GM21576 (cell line): ENCODE data around the gene ENAH.
"Not testable (repeated sequence)": the region's sequence is repeated elsewhere in the genome, so short reads cannot be mapped to it uniquely, and the experiment has no call there.

ENCODE experiments used
- ATAC-seq: cut with Tn5 transposase; IDR thresholded peaks from one replicate; pipeline ENCODE4 v1.9.1; 2021; ENCODE audit warnings: mild to moderate bottlenecking, moderate library complexity; ENCODE audit not compliant: unreplicated experiment

ENAH gene

GRCh38 chr1:225534135-225534534, 118.8 kb downstream of the ENAH start:
- ATAC-seq, result no peak

DNA sequence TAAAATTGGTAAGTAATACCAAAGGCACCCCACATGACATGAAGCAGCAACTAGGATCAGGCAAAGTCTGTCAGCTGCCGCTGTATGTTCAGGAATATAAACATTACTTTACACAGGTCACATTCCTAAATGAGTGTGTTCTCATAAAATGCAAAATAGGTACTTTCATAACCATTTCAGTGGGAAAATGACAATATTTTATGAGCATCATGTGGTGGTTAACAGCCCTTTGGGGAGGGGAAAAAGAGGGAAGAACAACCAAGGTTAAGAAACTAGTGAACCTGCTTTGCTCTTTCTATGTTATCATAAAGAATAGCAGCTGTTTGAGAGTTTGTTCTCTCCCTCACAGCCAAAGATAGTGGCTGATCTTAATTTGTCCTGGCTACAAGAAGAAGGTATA, 119.7 kb downstream of the ENAH start:
- ATAC-seq, result no peak

DNA sequence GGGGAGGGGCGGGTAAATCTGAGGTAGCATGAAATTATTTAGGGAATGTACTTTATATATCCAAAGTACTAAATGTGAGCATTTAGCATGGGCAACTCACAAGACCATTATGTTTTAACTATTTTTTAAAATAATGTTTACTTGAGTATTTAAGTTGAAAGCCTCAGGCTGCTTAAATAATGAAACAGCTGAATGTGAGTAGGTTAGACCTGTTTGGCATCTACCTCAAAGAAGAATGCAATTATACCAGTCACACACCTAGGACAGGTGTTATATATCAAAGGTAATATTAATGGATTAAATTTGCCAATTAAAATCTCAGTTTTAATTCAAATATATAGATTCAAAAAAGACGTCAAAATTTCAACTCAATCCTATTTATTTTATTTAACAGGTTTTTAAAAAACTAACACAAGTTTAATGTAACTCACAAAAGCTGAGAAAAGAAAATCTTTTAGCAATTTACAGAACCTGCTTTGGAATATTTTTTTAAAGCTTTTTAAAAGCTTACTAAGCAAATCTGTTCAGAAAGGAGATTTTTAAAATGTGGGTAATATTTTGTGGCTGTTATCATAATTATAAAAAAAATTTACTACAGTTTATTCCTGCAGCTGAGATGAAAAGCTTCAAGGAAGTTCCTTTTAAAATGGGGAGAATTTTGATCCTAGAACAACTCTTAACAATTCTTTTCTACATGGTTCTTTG, 120.5 kb downstream of the ENAH start:
- no peak for ATAC-seq

GRCh38 chr1:225529726-225530125, 123.2 kb downstream of the ENAH start:
- no peak for ATAC-seq

- ATAC-seq, result no peak
Measured at GRCh38 chr1:225527575-225527974, 125.3 kb downstream of the ENAH start.

- ATAC-seq, result no peak
Measured at GRCh38 chr1:225526878-225527277, 126.0 kb downstream of the ENAH start.

DNA sequence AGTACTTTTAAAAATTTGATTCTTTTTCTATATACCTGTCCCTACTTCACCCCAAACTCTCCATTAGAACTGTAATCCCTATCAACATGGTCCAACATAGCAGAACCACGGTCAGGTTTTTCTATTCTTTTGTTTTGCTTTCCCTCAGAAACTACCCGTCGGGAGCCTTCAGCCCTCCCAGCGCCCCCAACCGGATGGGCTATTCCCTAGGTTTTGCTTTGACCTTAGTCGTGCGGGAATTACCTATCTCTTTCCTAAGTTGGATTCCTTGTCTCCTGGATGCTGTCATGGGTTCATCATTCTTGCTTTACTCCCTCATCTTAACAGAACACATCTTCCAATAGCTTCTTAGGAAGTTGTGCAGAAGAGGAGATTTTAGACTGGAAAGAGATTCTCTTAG, 127.5 kb downstream of the ENAH start:
- ATAC-seq, result no peak

- ATAC-seq, result no peak
Measured at GRCh38 chr1:225524570-225524969, 128.4 kb downstream of the ENAH start.

- ATAC-seq, result no peak
Measured at GRCh38 chr1:225523263-225523950, 129.5 kb downstream of the ENAH start.

GRCh38 chr1:225522588-225523262, 130.2 kb downstream of the ENAH start:
- no peak for ATAC-seq

DNA sequence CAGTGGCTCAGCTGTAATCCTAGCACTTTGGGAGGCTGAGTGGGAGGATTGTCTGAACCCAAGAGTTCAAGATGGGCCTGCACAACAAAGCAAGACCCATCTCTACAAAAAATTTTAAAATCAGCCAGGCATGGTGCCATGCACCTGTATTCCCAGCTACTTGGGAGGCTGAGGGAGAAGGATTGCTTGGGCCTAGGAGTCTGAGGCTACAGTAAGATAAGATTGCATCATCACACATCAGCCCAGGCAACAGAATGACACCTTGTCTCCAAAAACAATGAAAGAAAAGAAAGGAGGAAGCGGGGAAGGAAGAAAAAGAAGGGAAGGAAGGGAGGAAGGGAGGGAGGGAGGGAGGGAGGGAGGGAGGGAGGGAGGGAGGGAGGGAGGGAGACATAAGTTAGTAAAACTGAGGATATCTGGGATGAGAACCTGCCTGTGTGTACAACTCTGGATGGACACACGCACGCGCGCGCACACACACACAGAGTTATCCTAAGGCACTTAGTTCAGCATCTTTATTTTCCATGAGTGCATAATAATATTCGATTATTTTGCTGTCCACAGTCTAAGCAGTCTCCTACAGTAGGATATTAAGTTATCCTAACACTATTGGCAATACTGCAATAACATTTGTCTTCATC, 132.2 kb downstream of the ENAH start:
- ATAC-seq, result no peak

DNA sequence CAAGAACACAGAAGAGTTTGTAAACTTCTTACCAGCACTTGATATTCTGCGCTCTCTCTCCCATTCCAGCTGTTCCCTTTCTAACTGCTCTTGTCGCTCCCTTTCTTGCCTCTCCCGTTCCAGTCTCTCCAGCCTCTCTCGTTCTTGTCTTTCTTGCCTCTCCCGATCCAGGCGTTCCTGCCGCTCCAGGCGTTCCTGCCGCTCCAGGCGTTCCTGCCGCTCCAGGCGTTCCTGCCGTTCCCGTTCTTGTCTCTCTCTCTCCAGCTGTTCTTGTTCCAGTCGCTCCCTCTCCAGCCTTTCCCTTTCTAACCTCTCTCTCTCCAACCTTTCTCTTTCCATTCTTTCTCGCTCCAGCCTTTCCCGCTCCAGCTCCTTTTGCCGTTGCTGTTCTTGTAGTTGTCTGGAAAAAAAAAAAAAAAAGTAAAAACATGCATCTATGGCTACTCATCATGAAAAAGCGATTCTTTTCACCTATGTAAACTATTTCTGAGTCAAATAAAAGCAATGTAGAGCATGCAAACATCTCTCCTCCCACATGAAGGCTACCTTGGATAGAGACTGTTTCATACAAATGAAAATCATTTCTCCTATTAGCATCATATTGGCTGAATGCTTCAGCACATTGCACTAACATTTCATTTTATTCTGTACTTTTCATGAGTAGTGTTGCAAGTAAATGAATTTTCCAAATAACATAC, 133.6 kb downstream of the ENAH start:
- no peak for ATAC-seq

DNA sequence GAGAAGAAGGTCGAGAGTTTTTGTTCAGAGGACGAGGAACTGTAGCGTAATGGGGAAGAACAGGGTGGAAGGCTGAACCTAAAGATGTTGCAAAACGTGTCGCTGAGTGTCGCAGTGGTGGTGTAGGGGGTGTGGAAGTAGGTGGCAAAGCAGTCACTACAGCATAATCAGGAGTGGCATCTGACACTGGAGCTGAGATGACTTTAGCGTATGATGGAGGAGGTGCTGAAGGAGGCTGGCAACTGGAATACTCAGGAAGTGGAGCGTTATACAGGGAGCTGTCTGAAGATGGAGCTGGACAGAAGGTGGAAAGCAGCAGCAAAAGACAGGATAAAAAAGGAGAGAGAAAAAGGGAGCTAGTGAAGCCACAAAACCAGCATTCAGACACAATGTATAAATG, 135.2 kb downstream of the ENAH start:
- ATAC-seq, result no peak

- ATAC-seq, result no peak
Measured at GRCh38 chr1:225517221-225517620, 135.7 kb downstream of the ENAH start.

DNA sequence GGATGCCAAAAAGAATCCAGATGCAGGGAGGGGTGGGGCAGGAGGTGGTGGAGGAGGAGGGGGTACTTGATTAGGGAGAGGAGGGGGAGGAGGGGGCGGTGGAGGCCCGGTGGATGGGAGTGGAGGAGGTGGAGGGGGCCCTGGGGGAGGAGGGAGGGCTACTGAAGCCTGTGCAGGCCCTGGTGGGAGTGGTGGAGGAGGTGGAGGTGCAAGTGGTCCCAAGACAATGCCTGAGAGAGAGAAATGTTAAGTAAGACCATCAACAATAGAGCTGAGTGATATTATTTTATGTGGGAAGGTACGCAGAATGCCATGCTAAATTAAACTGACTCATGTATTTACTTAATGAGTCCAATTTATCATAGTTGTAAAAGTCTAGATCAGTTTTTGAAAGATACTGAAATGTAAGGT, 138.2 kb downstream of the ENAH start:
- no peak for ATAC-seq

DNA sequence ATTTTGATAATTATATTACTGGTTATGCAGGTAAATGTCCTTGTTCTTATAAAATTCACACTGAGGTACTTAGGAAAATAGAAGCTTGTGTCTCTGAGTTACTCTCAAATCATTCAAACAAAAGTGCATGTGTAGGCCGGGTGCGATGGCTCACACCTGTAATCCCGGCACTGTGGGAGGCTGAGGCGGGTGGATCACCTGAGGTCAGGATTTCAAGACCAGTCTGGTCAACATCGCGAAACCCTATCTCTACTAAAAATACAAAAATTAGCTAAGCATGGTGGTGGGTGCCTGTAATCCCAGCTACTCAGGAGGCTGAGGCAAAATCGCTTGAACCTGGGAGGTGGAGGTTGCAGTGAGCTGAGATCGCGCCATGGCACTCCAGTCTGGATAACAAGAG, 139.3 kb downstream of the ENAH start:
- not testable (repeated sequence) for ATAC-seq

GRCh38 chr1:225511828-225512381, 141.0 kb downstream of the ENAH start:
- no peak for ATAC-seq

DNA sequence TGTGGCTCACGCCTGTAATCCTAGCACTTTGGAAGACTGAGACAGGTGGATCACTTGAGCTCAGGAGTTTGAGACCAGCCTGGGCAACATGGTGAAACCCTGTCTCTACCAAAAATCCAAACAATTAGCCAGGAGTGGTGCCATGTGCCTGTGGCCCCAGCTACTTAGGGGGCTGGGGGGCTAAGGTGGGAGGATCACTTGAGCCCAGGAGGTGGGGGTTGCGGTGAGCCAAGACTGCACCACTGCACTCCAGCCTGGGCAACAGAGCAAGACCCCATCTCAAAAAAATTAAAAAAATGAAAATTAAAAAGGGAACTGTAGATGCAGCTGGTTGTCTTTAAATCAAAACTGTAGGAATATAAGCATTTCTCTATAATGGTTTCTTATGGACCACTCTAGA, 142.2 kb downstream of the ENAH start:
- ATAC-seq, result not testable (repeated sequence)

DNA sequence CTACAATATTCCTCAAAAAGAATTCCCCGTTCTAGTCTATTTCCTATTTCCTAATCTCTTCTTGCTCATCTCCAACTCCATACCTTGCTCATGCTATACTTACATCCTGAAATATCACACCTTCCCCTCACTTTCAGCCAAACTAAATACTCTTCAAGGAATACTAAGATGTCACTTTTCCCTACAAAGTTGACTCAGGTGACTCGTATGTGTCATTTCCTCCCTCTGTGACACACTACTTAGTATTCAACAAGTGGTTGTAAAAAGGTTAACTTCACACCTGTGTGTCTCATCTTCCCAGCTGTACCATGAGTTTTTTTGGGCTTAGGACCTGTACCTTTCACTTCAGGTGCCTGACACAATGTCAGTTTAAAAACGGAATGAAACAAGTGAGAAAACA, 143.2 kb downstream of the ENAH start:
- no peak for ATAC-seq

GRCh38 chr1:225509376-225509707, 143.6 kb downstream of the ENAH start:
- ATAC-seq, result no peak
